ENCODE measurements around the gene REXO5.

REXO5 gene

GRCh38 chr16:20894388-20894787, 88.1 kb downstream of the REXO5 start:
- TF ChIP-seq ZFX (IDR thresholded peaks at IDR 0.05; ENCODE audit: borderline replicate concordance): no peak
- TF ChIP-seq, protein P1, sequence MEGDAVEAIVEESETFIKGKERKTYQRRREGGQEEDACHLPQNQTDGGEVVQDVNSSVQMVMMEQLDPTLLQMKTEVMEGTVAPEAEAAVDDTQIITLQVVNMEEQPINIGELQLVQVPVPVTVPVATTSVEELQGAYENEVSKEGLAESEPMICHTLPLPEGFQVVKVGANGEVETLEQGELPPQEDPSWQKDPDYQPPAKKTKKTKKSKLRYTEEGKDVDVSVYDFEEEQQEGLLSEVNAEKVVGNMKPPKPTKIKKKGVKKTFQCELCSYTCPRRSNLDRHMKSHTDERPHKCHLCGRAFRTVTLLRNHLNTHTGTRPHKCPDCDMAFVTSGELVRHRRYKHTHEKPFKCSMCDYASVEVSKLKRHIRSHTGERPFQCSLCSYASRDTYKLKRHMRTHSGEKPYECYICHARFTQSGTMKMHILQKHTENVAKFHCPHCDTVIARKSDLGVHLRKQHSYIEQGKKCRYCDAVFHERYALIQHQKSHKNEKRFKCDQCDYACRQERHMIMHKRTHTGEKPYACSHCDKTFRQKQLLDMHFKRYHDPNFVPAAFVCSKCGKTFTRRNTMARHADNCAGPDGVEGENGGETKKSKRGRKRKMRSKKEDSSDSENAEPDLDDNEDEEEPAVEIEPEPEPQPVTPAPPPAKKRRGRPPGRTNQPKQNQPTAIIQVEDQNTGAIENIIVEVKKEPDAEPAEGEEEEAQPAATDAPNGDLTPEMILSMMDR (IDR thresholded peaks at IDR 0.05): no peak
- H3K27ac ChIP-seq: no peak overlapping the region

DNA sequence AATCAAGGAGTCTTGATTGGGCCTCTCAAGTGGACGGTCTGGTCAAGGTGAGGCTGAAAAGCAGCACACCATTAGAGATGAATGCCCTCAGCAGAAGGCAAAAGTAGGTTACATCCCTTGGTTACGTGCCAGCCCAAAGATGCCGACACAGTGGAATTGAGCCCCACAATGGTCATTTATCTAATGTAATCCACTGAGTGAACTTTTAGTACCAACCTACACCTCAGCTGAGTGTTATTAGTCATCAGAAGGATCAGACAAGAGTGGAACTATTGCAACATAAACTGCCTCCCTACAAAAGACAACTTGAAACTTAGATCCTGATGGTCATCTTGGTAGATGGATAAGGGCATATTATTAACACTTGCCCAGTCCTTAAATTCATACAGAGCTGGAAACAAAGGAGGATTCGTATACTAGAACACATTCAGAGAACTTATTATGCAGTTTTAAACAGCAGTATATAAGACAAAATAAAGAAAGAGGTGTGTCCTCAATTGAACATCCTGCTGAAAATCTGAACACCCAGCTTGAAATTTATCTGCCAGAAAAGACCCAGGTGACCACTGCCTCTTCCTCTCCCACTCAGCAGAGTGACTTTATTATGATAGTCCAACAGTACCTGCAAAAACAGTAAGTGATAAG, 91.0 kb downstream of the REXO5 start:
- H3K27ac ChIP-seq: no peak overlapping the region
- TF ChIP-seq, protein P1 (IDR thresholded peaks at IDR 0.05): no peak
- TF ChIP-seq ZFX (IDR thresholded peaks at IDR 0.05; ENCODE audit: borderline replicate concordance): no peak

DNA sequence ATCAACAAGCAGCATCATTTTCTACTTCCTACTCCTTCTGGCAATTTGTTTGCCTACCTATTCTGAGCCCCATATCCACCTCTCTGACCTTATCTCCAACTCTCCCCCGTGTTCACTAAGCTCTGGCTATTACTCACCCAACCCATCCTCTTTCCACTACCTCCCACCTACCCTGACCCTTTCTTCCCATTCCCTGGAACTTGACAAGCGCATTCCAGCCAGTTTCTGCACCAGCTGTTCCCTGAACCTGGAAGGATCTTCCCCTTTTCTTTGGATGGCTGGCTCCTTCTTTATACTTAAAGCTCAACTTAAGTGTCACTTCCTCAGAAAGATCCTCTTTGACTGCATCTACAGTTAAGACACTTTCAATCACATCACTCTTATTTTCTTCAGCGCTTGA, 91.6 kb downstream of the REXO5 start:
- no peak overlapping the region for H3K27ac ChIP-seq
- no peak for TF ChIP-seq ZFX (IDR thresholded peaks at IDR 0.05; ENCODE audit: borderline replicate concordance)
- TF ChIP-seq, protein P1 (IDR thresholded peaks at IDR 0.05): no peak

GRCh38 chr16:20899071-20899470, 92.7 kb downstream of the REXO5 start:
- peak overlapping the region; percentile 92; the same call in 1 of the 2 replicates for H3K27ac ChIP-seq
- no peak for TF ChIP-seq ZFX (IDR thresholded peaks at IDR 0.05; ENCODE audit: borderline replicate concordance)
- TF ChIP-seq, protein P1 (IDR thresholded peaks at IDR 0.05): no peak

All from 22Rv1 (cell line).